KG1 (cell line): ENCODE measurements around the gene FGF18.

Experiments
- DNase-seq: peaks from one replicate; lab custom pipeline; 2025; lab: John Stamatoyannopoulos, UW

FGF18 gene

GRCh38 chr5:171442287-171443042 is 23.0 kb downstream of the FGF18 start:
- no peak for DNase-seq

GRCh38 chr5:171444582-171444981 is 25.1 kb downstream of the FGF18 start:
- no peak for DNase-seq

DNA sequence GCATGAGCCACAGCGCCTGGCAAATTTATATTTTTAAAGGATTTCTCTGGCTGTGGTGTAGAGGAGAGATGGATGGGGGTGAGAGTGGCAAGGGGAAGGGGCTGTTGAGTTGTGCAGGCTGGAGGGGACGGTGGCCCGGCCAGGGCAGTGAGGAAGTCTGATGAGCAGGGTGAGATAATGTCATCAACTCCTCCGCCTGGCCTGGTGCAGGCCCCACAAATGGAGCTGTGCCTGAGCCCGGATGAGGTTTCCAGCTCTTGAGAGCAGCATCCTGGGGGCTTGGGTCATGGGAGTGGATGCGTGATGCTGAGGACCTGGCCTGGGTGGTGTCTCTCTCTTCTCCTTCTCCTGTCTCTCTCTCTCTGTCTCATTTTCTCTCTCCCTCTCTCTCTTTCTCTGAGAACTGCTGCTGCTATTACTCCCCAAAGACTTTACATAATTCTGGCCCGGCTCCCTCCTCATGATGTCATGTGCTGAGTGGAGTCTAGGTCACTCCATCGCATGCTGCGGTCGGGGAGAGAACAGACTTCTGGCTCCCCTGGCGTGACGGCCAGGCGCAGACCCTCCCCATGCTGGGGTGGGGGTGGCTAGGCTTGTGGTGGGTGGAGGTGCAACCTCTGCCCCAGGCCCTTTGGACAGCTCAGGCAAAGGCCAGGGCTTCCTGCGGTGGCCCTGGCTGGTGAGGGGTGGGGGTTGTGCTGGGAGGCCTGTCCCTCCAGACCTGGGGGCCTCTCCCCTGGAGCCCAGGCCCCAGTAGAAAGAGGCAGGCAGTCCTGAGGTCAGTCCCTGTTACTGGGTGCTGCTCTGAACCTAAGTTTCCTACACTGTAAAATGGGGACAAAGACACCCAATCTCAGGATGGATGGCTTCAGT is 26.4 kb downstream of the FGF18 start:
- no peak for DNase-seq

DNA sequence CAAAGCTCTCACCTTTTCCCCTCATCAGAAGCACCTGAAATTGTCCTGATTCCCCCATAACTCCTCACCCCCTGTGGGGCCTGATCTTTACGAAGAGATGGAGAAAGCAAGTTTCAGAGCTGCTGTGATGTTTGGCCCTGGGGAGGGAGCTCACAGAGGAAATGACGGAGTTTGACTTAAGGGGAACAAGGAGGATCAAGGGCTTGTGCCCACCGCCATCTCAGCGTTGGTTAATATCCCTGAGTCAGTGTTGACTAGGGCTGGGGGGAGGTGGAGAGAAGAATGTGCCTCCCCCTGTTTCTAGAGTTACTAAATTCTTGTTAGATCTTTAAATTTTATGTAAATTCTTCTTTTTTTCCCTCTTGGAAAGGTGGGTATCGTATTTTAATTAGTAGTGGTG is 27.8 kb downstream of the FGF18 start:
- no peak for DNase-seq

GRCh38 chr5:171449426-171449825 is 30.0 kb downstream of the FGF18 start:
- no peak for DNase-seq

GRCh38 chr5:171450423-171451331 is 31.2 kb downstream of the FGF18 start:
- no peak for DNase-seq

DNA sequence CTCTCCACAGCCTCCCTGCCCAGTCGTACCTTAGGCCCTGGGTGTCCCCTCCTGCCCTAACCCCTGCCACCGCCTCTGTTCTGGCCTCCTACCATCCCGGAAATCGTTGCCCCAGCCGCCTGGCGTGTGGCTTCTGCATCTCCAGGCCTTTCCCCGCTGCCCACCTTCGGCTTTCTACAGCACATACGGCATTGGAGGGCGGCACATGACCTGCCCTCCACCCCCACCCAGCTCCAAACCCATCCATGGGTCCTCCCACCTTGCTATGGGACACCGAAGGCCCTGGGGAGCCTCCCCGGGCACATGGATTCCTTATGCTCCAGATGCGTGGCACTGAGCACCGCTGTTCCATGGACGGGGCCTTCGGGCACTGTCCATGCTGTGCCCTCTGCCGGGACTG is 32.0 kb downstream of the FGF18 start:
- no peak for DNase-seq

GRCh38 chr5:171453056-171453725 is 33.7 kb downstream of the FGF18 start:
- DNase-seq = no peak

GRCh38 chr5:171453988-171454387 is 34.5 kb downstream of the FGF18 start:
- DNase-seq = no peak

DNA sequence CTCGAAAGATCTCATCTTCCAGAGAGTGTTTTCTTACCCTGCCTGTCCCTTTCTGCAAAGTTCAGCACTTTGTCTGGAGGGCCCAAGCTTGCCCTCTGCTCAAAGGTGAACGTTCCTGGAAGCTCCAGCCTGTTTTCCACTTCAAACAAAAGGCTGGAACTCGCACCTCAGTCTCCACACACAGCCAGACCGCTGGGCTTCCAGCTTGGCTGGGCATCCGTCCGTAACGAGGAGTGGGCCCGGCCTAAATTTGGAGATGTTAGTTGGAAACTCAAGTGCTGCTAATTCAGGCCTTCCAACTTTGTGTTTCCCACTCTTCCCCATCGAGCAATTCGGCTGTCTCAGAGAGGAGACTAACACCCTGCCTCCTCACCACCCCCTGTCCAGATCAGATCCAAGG is 35.1 kb downstream of the FGF18 start:
- no peak for DNase-seq

GRCh38 chr5:171455522-171455921 is 36.1 kb downstream of the FGF18 start:
- DNase-seq = no peak

GRCh38 chr5:171457208-171457981 is 37.9 kb downstream of the FGF18 start:
- no peak for DNase-seq

- DNase-seq = no peak
These were observed 40.4 kb downstream of the FGF18 start for GRCh38 chr5:171459839-171460238.

GRCh38 chr5:171462136-171462927 is 42.9 kb downstream of the FGF18 start:
- no peak for DNase-seq

- DNase-seq = no peak
These were observed 43.7 kb downstream of the FGF18 start for GRCh38 chr5:171462928-171463861.

GRCh38 chr5:171463862-171464229 is 44.4 kb downstream of the FGF18 start:
- no peak for DNase-seq

DNA sequence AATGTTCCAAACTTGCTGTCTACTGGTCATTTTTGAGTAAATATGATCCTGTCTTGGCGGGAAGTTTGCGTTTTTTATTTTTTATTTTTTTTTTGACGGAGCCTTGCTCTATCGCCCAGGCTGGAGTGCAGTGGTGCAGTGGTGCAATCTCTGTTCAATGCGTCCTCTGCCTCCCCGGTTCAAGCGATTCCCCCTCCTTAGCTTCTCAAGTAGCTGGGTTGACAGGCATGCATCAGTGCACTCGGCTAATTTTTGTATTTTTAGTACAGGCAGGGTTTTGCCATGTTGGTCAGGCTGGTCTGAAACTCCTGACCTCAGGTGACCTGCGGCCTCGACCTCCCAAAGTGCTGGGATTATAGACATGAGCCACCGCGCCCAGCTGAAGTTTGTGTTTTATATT is 45.4 kb downstream of the FGF18 start:
- DNase-seq = no peak

DNA sequence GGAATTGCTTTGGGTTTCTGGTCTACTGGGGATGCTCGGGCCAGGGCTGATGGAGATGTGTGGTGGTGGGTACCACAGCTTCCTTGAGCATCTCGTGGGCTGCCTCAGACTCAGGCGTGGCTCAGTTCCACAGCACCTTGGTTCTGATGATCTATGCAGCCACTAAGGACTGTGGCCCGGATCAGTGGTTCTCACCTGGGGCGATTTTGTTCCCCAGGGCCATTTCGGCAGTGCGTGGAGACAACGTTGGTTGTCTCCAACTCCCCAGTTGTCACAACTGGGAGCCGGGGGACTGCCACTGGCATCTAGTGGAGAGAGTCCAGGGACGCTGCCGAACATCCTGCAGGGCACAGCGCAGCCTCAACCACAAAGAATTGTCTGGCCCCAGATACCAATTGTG is 47.7 kb downstream of the FGF18 start:
- no peak for DNase-seq

DNA sequence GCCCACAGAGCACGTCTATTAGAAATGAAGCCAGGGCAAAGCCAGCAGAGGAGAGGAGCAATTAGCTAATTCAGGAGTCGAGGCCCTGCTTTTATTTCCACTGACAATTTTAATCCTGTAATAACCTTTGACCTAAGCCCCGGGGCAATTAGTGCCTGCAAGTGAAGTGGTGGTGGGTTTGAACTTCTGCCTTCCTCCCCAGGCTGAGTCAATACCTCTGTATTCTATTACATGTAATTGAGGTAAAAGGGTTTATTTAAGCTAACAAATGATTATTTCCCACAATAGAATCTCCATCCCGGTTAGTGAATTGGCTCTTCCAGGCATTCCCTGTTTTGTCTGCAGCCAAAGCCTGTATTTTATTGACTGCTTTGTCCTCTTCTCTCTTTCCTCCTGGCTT is 49.9 kb downstream of the FGF18 start:
- DNase-seq = no peak
